Lower leg skin (tissue), 4 donors: Measurements from ENCODE around the gene UBN1. TPM values are rescaled to one million over a fixed set of nuclear protein-coding genes. Genes with fewer than 3 reads are reported as not detected.
A peak's percentile ranks its signal among the peaks of the same experiment; 100 is the strongest.

Experiments
- DNase-seq, 2 donors: peaks; one replicate each; pipeline ENCODE4 v3.0.0-alpha.2; 2019; ENCODE audit warnings: low spot score in 2 of 2
- H3K4me3 ChIP-seq: fragments of 200-600 bp; sonication (generic); 2 replicates; pipeline ENCODE4 v1.5.1; 2017; ENCODE audit warnings: mild to moderate bottlenecking, low read depth; ENCODE audit not compliant: poor library complexity, severe bottlenecking
- CTCF ChIP-seq, 3 donors: fragments of 450-650 bp; IDR thresholded peaks; one replicate each; pipeline ENCODE4 v1.5.1; 2016; ENCODE audit warnings: antibody characterized with exemption in 3 of 3, mild to moderate bottlenecking in 3 of 3, moderate library complexity in 2 of 3
- POLR2A ChIP-seq, 2 donors: fragments of 450-650 bp; IDR thresholded peaks; one replicate each; pipeline ENCODE4 v1.6.1; 2016 to 2017; ENCODE audit warnings: antibody characterized with exemption in 2 of 2, mild to moderate bottlenecking in 1 of 2, moderate library complexity in 1 of 2
- WGBS, 2 donors: methylation state at CpG; one replicate each; pipeline ENCODE4 v1.1.5; 2018; 5-methylcytosine and 5-hydroxymethylcytosine counted together
- intact Hi-C: fragments of 100-400 bp; cut with DNase I; formaldehyde crosslinking; loops from one replicate; pipeline ENCODE4 v1.15.0; 2023; ENCODE audit warnings: low total_unique reads
- total RNA-seq, 4 donors: library from RNA; depleted of rRNA; stranded (reverse); fragments of >200 nt; gene quantifications; one replicate each; pipeline ENCODE4 v1.1.0, GENCODE V29; 2016

Gene UBN1
- total RNA-seq, 4 donors from 2014 or later = 20.7 to 38.3 (median 27.9) TPM

- intact Hi-C loops = no loop called here
- peak overlapping the region; percentile 51 for H3K4me3 ChIP-seq
- 52 to 60% methylated on average over 19 to 29 of the region's 29 CpGs for WGBS, 2 donors
- DNase-seq = no peak
- TF ChIP-seq CTCF (IDR thresholded peaks at IDR 0.05) = no peak
- TF ChIP-seq POLR2A (IDR thresholded peaks at IDR 0.05) = no peak
Observed at GRCh38 chr16:4801051-4801961, 46.0 kb upstream of the UBN1 start.

GRCh38 chr16:4801962-4802658 lies 45.2 kb upstream of the UBN1 start, which contains the start of gene ROGDI:
Gene ROGDI, minus strand, starts transcription at chr16:4802633. Its CDS starts 62 bp downstream, at chr16:4802571.
- 0% methylated on average over 11 to 55 of the region's 70 CpGs for WGBS, 2 donors
- intact Hi-C loops = no loop called here
- H3K4me3 ChIP-seq = peak within 1 kb of the TSS; percentile 51
- TF ChIP-seq POLR2A (IDR thresholded peaks at IDR 0.05) = no peak
- DNase-seq = peak; percentile 69 to 94

GRCh38 chr16:4802659-4803287 lies 44.5 kb upstream of the UBN1 start:
- intact Hi-C loops = no loop called here
- DNase-seq = peak; percentile 86 to 98
- peak overlapping the region; percentile 51 for H3K4me3 ChIP-seq
- TF ChIP-seq CTCF (IDR thresholded peaks at IDR 0.05) (no peak), POLR2A (IDR thresholded peaks at IDR 0.05) (no peak)
- 1% methylated on average over 18 to 51 of the region's 59 CpGs for WGBS, 2 donors

GRCh38 chr16:4803401-4803844 lies 43.9 kb upstream of the UBN1 start:
- no peak overlapping the region for H3K4me3 ChIP-seq
- no peak for DNase-seq
- 42 to 50% methylated on average over 8 of the region's 8 CpGs for WGBS, 2 donors
- TF ChIP-seq CTCF (IDR thresholded peaks at IDR 0.05) = no peak
- TF ChIP-seq POLR2A (IDR thresholded peaks at IDR 0.05) = no peak
- intact Hi-C loops = no loop called here

GRCh38 chr16:4803898-4804762 lies 43.2 kb upstream of the UBN1 start:
- intact Hi-C loops = no loop called here
- H3K4me3 ChIP-seq = no peak overlapping the region
- WGBS, 2 donors = 84 to 87% methylated on average over 24 to 26 of the region's 26 CpGs
- TF ChIP-seq POLR2A (IDR thresholded peaks at IDR 0.05) (no peak), CTCF (IDR thresholded peaks at IDR 0.05) (no peak)
- no peak for DNase-seq
